GM19468 (cell line): ENCODE data around the gene TFB2M.
A peak's percentile ranks its signal among the peaks of the same experiment; 100 is the strongest.

ENCODE experiments used
- ATAC-seq: cut with Tn5 transposase; IDR thresholded peaks from one replicate; pipeline ENCODE4 v1.9.1; 2021; ENCODE audit warnings: mild to moderate bottlenecking, moderate library complexity, moderate number of reproducible peaks; ENCODE audit not compliant: unreplicated experiment; ENCODE audit errors: extremely low read depth

TFB2M gene

GRCh38 chr1:246518456-246519205 lies 47.4 kb downstream of the TFB2M start:
- no peak for ATAC-seq

GRCh38 chr1:246517391-246517790 lies 48.7 kb downstream of the TFB2M start:
- no peak for ATAC-seq

- no peak for ATAC-seq
These were observed 49.9 kb downstream of the TFB2M start for GRCh38 chr1:246516126-246516525.

- ATAC-seq: no peak
These were observed 50.6 kb downstream of the TFB2M start for GRCh38 chr1:246515390-246516005.

- ATAC-seq: no peak
These were observed 52.3 kb downstream of the TFB2M start for GRCh38 chr1:246513619-246514343.

GRCh38 chr1:246513041-246513440 lies 53.0 kb downstream of the TFB2M start:
- no peak for ATAC-seq

- ATAC-seq: no peak
These were observed 53.4 kb downstream of the TFB2M start for GRCh38 chr1:246512635-246513034.

GRCh38 chr1:246512230-246512629 lies 53.8 kb downstream of the TFB2M start:
- no peak for ATAC-seq

- no peak for ATAC-seq
These were observed 54.9 kb downstream of the TFB2M start for GRCh38 chr1:246511203-246511602.

- ATAC-seq: no peak
These were observed 55.7 kb downstream of the TFB2M start for GRCh38 chr1:246510147-246511030.

- no peak for ATAC-seq
These were observed 57.0 kb downstream of the TFB2M start for GRCh38 chr1:246508897-246509688.

- peak; percentile 87 for ATAC-seq
These were observed 59.2 kb downstream of the TFB2M start, which contains the start of gene SMYD3 for GRCh38 chr1:246506674-246507481. Gene SMYD3 (minus strand): TSS chr1:246507279.

- no peak for ATAC-seq
These were observed 59.7 kb downstream of the TFB2M start for GRCh38 chr1:246506367-246506673.

GRCh38 chr1:246503341-246503740 lies 62.7 kb downstream of the TFB2M start:
- no peak for ATAC-seq

- ATAC-seq: no peak
These were observed 68.6 kb downstream of the TFB2M start for GRCh38 chr1:246497331-246497915.

- no peak for ATAC-seq
These were observed 73.3 kb downstream of the TFB2M start for GRCh38 chr1:246492611-246493245.

- ATAC-seq: no peak
These were observed 74.5 kb downstream of the TFB2M start for GRCh38 chr1:246491551-246492053.
